Peyer's patch (tissue), 4 donors: ENCODE data around the gene TTYH1. TPM values are rescaled to one million over a fixed set of nuclear protein-coding genes. Genes with fewer than 3 reads are reported as not detected.

ENCODE experiments used
- DNase-seq, 3 donors: peaks; one replicate each; pipeline ENCODE4 v3.0.0-alpha.2; 2017 to 2019
- H3K27ac ChIP-seq, 4 donors: fragments of 200-600 bp; sonication (generic); one replicate each; pipeline ENCODE4 v1.5.1; 2016 to 2019
- H3K27me3 ChIP-seq, 2 donors: fragments of 200-600 bp; sonication (generic); one replicate each; pipeline ENCODE4 v1.5.1; 2019
- H3K36me3 ChIP-seq, 3 donors: fragments of 200-600 bp; sonication (generic); one replicate each; pipeline ENCODE4 v1.5.1; 2016 to 2019
- H3K4me1 ChIP-seq, 4 donors: fragments of 200-600 bp; sonication (generic); one replicate each; pipeline ENCODE4 v1.5.1; 2016 to 2019
- H3K4me3 ChIP-seq, 4 donors: fragments of 200-600 bp; sonication (generic); 1 replicate in 3 of 4; 2 replicates in 1 of 4; pipeline ENCODE4 v1.5.1; 2016 to 2019; ENCODE audit warnings: mild to moderate bottlenecking in 1 of 4
- H3K9me3 ChIP-seq, 4 donors: fragments of 200-600 bp; sonication (generic); one replicate each; pipeline ENCODE4 v1.5.1; 2016 to 2019; ENCODE audit warnings: mild to moderate bottlenecking in 1 of 4
- POLR2A ChIP-seq, 2 donors: fragments of 450-650 bp; IDR thresholded peaks; one replicate each; pipeline ENCODE4 v1.5.1; 2017; ENCODE audit warnings: antibody characterized with exemption in 2 of 2, mild to moderate bottlenecking in 2 of 2, moderate library complexity in 2 of 2
- total RNA-seq, 4 donors: library from RNA; depleted of rRNA; stranded (reverse); fragments of >200 nt; gene quantifications; one replicate each; pipeline ENCODE4 v1.1.0, GENCODE V29; 2016
- TF ChIP-seq, protein P1 (sequence below), 6 experiments: fragments of 450-650 bp in 4 of 6; fragments of 200-600 bp in 2 of 6; sonication (generic) in 1 of 6; IDR thresholded peaks; one replicate each; pipeline ENCODE4 v1.5.1; 2017 to 2019; ENCODE audit warnings: antibody characterized with exemption in 6 of 6, mild to moderate bottlenecking in 3 of 6, moderate library complexity in 1 of 6

Gene TTYH1
- total RNA-seq, 4 donors from 2014 or later: 0.35 TPM; not detected in 3

- no peak for DNase-seq
- no peak overlapping the region for H3K4me3 ChIP-seq
- H3K36me3 ChIP-seq: no peaks in the 10 kb centered on the region
- TF ChIP-seq POLR2A (IDR thresholded peaks at IDR 0.05): no peak
- TF ChIP-seq, protein P1, sequence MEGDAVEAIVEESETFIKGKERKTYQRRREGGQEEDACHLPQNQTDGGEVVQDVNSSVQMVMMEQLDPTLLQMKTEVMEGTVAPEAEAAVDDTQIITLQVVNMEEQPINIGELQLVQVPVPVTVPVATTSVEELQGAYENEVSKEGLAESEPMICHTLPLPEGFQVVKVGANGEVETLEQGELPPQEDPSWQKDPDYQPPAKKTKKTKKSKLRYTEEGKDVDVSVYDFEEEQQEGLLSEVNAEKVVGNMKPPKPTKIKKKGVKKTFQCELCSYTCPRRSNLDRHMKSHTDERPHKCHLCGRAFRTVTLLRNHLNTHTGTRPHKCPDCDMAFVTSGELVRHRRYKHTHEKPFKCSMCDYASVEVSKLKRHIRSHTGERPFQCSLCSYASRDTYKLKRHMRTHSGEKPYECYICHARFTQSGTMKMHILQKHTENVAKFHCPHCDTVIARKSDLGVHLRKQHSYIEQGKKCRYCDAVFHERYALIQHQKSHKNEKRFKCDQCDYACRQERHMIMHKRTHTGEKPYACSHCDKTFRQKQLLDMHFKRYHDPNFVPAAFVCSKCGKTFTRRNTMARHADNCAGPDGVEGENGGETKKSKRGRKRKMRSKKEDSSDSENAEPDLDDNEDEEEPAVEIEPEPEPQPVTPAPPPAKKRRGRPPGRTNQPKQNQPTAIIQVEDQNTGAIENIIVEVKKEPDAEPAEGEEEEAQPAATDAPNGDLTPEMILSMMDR (IDR thresholded peaks at IDR 0.05): no peak
- H3K27ac ChIP-seq: no peak overlapping the region
- no peaks in the 10 kb centered on the region for H3K9me3 ChIP-seq
- peaks cover 0 to 9% of the 10 kb centered on the region in 2 donors for H3K27me3 ChIP-seq
- H3K4me1 ChIP-seq: no peaks in the 10 kb centered on the region
These were observed 6.9 kb downstream of the TTYH1 start for GRCh38 chr19:54422136-54422535.

- Histone ChIP-seq H3K27me3 (peaks cover 0 to 7% of the 10 kb centered on the region in 2 donors), H3K36me3 (no peaks in the 10 kb centered on the region), H3K9me3 (no peaks in the 10 kb centered on the region), H3K4me3 (no peak overlapping the region), H3K4me1 (no peaks in the 10 kb centered on the region), H3K27ac (no peak overlapping the region)
- TF ChIP-seq POLR2A (IDR thresholded peaks at IDR 0.05): no peak
- TF ChIP-seq, protein P1 (IDR thresholded peaks at IDR 0.05): no peak
- no peak for DNase-seq
These were observed 8.9 kb downstream of the TTYH1 start for GRCh38 chr19:54424201-54424600.

DNA sequence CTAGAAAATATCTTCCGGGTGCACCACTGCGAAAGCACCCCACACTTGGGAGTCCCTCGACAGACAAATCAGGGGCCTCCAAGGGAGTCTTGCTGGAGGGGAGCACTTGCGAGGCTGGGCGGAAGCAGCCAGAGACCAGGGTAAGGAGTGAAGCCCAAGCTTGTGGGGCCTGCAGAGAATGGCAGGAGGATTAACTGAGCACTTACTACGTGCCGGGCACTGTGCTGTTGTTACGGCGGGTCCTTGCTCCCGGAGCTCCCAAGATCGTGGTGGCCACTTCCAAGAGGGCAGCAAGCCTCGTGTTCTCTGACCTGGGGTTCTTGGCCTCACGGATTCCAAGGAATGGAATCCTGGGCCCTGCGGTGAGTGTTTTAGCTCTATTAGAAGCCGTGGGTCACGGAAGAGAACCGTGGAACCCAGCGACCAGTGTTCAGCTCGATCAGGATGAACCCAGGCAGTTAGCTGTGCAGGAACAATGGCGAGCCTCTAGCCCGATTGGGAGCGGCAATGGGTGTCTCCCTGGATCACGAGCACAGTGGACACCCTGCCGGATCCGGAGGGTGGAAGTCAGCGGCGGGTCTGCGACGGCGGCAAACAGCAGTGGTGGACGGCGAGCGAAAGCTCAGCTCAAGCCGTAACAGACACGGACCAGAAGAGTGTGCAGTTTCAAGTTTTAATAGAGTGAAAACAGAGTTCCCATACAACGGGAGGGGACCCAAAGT lies 9.6 kb downstream of the TTYH1 start:
- Histone ChIP-seq H3K9me3 (no peaks in the 10 kb centered on the region), H3K27ac (no peak overlapping the region), H3K4me3 (no peak overlapping the region), H3K27me3 (peaks cover 0 to 7% of the 10 kb centered on the region in 2 donors), H3K36me3 (no peaks in the 10 kb centered on the region), H3K4me1 (peaks cover 0 to 2% (median 0%) of the 10 kb centered on the region in 4 donors)
- TF ChIP-seq, protein P1 (IDR thresholded peaks at IDR 0.05): no peak
- TF ChIP-seq POLR2A (IDR thresholded peaks at IDR 0.05): no peak
- no peak for DNase-seq

DNA sequence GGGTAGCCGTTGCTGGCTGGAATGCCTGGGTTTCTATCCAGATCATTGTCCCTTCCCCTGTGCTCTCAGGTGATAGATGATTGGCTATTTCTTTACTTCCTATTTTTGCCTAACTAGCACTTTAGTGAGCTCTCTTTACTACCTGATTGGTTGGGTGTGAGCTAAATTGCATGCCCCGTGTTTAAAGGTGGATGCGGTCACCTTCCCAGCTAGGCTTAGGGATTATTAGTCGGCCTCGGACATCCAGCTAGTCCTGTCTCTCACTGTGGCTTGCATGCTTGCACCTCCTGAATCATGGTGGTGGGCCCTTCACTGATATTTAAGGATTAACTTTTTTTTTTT lies 10.1 kb downstream of the TTYH1 start:
- no peak overlapping the region for H3K4me3 ChIP-seq
- TF ChIP-seq POLR2A (IDR thresholded peaks at IDR 0.05): no peak
- TF ChIP-seq, protein P1 (IDR thresholded peaks at IDR 0.05): no peak
- H3K27ac ChIP-seq: no peak overlapping the region
- H3K4me1 ChIP-seq: peaks cover 0 to 8% (median 3%) of the 10 kb centered on the region in 4 donors
- H3K36me3 ChIP-seq: no peaks in the 10 kb centered on the region
- H3K27me3 ChIP-seq: peaks cover 0 to 6% of the 10 kb centered on the region in 2 donors
- no peak for DNase-seq
- H3K9me3 ChIP-seq: no peaks in the 10 kb centered on the region

- Histone ChIP-seq H3K36me3 (no peaks in the 10 kb centered on the region), H3K27ac (no peak overlapping the region), H3K4me3 (no peak overlapping the region), H3K27me3 (no peaks in the 10 kb centered on the region), H3K4me1 (peaks cover 0 to 15% (median 7%) of the 10 kb centered on the region in 4 donors), H3K9me3 (no peaks in the 10 kb centered on the region)
- TF ChIP-seq, protein P1 (IDR thresholded peaks at IDR 0.05): no peak
- DNase-seq: no peak
These were observed 11.1 kb downstream of the TTYH1 start for GRCh38 chr19:54426291-54426931.
